Panc1 (cell line): ENCODE measurements around the gene PCNX1. TPM values are rescaled to one million over a fixed set of nuclear protein-coding genes. Genes with fewer than 3 reads are reported as not detected.
"Not testable (repeated sequence)": the region's sequence is repeated elsewhere in the genome, so short reads cannot be mapped to it uniquely, and the experiment has no call there.

Experiments
- ATAC-seq: fragments of 200-7000 bp; cut with Tn5 transposase; 2 replicates; pipeline ENCODE4 v1.9.1; 2020; ENCODE audit warnings: mild to moderate bottlenecking, moderate library complexity
- BruUV-seq: library from RNA; stranded (reverse); fragments of 400-500 nt; replicated peaks from 2 replicates; lab custom pipeline; 2021; lab: Mats Ljungman, UMichigan
- CTCF ChIA-PET: fragments of 300-600 bp; sonication (Branson Sonifier 250); formaldehyde crosslinking; loops from one replicate; lab custom pipeline; 2022; ENCODE audit warnings: antibody characterized with exemption; lab: Charles Lee
- POLR2A ChIA-PET: fragments of 300-600 bp; sonication (Branson Sonifier 250); formaldehyde crosslinking; loops from one replicate; lab custom pipeline; 2022; ENCODE audit warnings: antibody characterized with exemption; lab: Charles Lee
- DNase-seq: peaks from one replicate; pipeline ENCODE4 v3.0.0-alpha.2; 2010; ENCODE audit warnings: low read depth, low spot score
- H3K27ac ChIP-seq: 2 replicates; pipeline ENCODE4 v1.5.1; 2011; ENCODE audit warnings: mild to moderate bottlenecking, low read length, inconsistent platforms
- H3K27me3 ChIP-seq: fragments of 200-500 bp; sonication (Bioruptor generic); 2 replicates; pipeline ENCODE4 v1.6.0; 2014; ENCODE audit warnings: low read length, inconsistent platforms; ENCODE audit not compliant: control insufficient read depth, insufficient read depth
- H3K36me3 ChIP-seq: fragments of 200-500 bp; sonication (Bioruptor generic); 2 replicates; pipeline ENCODE4 v1.5.1; 2014; ENCODE audit warnings: inconsistent platforms, mild to moderate bottlenecking, low read length, moderate library complexity; ENCODE audit not compliant: control insufficient read depth, insufficient read depth
- H3K4me1 ChIP-seq: 2 replicates; pipeline ENCODE4 v1.5.1; 2011; ENCODE audit warnings: inconsistent platforms, mild to moderate bottlenecking, low read length, moderate library complexity; ENCODE audit not compliant: control insufficient read depth, insufficient read depth
- H3K4me3 ChIP-seq, 2 experiments: 2 replicates each; pipeline ENCODE4 v1.5.1; 2011 to 2012; ENCODE audit warnings: low read depth in 2 of 2, low read length in 2 of 2, mild to moderate bottlenecking in 2 of 2, inconsistent platforms in 1 of 2, moderate library complexity in 1 of 2
- H3K9me3 ChIP-seq: fragments of 200-500 bp; sonication (Bioruptor generic); 2 replicates; pipeline ENCODE4 v1.5.1; 2014; ENCODE audit warnings: low read depth, mild to moderate bottlenecking, inconsistent platforms, low read length, moderate library complexity; ENCODE audit not compliant: control insufficient read depth, insufficient read depth
- POLR2AphosphoS5 ChIP-seq: IDR thresholded peaks from 2 replicates; pipeline ENCODE4 v1.6.1; 2012; ENCODE audit warnings: mild to moderate bottlenecking, low read depth, low read length, moderate library complexity
- REST ChIP-seq, 2 experiments: IDR thresholded peaks; 2 replicates each; pipeline ENCODE4 v1.6.1; 2011 to 2012; ENCODE audit warnings: low read depth in 2 of 2, control low read depth in 1 of 2, low read length in 1 of 2, mild to moderate bottlenecking in 1 of 2, moderate library complexity in 1 of 2; ENCODE audit not compliant: insufficient read depth in 1 of 2
- SIN3A ChIP-seq: IDR thresholded peaks from 2 replicates; pipeline ENCODE4 v1.6.1; 2012; ENCODE audit warnings: low read depth, mild to moderate bottlenecking, low read length, moderate library complexity, borderline replicate concordance; ENCODE audit not compliant: insufficient read depth
- TCF7L2 ChIP-seq: IDR thresholded peaks from 2 replicates; pipeline ENCODE4 v1.6.1; 2011; ENCODE audit warnings: mild to moderate bottlenecking, low read depth, low read length, inconsistent platforms
- in situ Hi-C: cut with HindIII; loops from 2 replicates; pipeline ENCODE4 v1.10.0; 2016; ENCODE audit warnings: low sequenced_read_pairs, low pct_unique_long_range_greater_than_20kb
- intact Hi-C: fragments of 100-400 bp; cut with micrococcal nuclease; formaldehyde crosslinking; loops from one replicate; pipeline ENCODE4 v1.10.0; 2022; ENCODE audit not compliant: unreplicated experiment
- total RNA-seq: library from RNA; stranded (reverse); gene quantifications from one replicate; pipeline ENCODE4 v1.2.1, GENCODE V29; 2021; ENCODE audit not compliant: unreplicated experiment
- TF ChIP-seq, protein P1 (sequence below): fragments of 450-650 bp; IDR thresholded peaks from 2 replicates; pipeline ENCODE4 v1.5.1; 2017; ENCODE audit warnings: mild to moderate bottlenecking

PCNX1 gene
- total RNA-seq, 1 experiment from 2014 or later = 30.5 TPM

GRCh38 chr14:70873627-70874026 is 33.6 kb upstream of the PCNX1 start:
- no peak for TF ChIP-seq SIN3A
- TF ChIP-seq REST (IDR thresholded peaks at IDR 0.05; ENCODE audit: insufficient read depth in 1 of 2, low read depth in 2 of 2, low read length in 1 of 2) = no peak
- TF ChIP-seq, protein P1, sequence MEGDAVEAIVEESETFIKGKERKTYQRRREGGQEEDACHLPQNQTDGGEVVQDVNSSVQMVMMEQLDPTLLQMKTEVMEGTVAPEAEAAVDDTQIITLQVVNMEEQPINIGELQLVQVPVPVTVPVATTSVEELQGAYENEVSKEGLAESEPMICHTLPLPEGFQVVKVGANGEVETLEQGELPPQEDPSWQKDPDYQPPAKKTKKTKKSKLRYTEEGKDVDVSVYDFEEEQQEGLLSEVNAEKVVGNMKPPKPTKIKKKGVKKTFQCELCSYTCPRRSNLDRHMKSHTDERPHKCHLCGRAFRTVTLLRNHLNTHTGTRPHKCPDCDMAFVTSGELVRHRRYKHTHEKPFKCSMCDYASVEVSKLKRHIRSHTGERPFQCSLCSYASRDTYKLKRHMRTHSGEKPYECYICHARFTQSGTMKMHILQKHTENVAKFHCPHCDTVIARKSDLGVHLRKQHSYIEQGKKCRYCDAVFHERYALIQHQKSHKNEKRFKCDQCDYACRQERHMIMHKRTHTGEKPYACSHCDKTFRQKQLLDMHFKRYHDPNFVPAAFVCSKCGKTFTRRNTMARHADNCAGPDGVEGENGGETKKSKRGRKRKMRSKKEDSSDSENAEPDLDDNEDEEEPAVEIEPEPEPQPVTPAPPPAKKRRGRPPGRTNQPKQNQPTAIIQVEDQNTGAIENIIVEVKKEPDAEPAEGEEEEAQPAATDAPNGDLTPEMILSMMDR = no peak
- no peak for TF ChIP-seq POLR2AphosphoS5
- no peak for TF ChIP-seq TCF7L2
- no peaks in the 10 kb centered on the region for H3K36me3 ChIP-seq
- no peaks in the 10 kb centered on the region for H3K27me3 ChIP-seq
- no peak for ATAC-seq
- DNase-seq = no peak
- no TSS peak for BruUV-seq
- no peaks in the 10 kb centered on the region for H3K4me1 ChIP-seq
- H3K9me3 ChIP-seq = no peaks in the 10 kb centered on the region
- CTCF ChIA-PET = no interaction called here
- POLR2A ChIA-PET = no interaction called here
- H3K4me3 ChIP-seq = no peak overlapping the region
- intact Hi-C loops = no loop called here
- in situ Hi-C loops = no loop called here
- no peak overlapping the region for H3K27ac ChIP-seq

DNA sequence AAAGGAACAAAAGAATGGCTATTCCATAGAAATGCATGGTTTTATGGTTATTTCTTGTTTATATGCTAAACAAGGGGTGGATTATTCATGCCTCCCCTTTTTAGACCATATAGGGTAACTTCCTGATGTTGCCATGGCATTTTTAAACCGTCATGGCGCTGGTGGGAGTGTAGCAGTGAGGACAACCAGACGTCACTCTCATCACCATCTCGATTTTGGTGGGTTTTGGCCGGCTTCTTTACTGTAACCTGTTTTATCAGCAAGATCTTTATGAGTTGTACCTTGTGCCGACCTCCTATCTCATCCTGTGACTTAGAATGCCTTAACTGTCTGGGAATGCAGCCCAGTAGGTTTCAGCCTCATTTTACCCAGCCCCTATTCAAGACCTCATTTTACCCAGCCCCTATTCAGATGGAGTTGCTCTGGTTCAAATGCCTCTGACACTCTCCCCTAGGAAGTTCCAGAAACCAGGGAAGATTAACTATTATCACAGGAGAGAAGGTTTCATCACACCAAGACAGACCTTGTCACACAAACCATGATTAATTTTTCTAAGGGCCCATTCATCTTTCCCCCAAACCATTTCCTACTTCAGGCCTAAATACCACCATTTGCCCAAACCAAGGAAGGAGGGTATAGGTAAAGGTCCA is 31.3 kb upstream of the PCNX1 start:
- H3K4me1 ChIP-seq, POLR2A ChIA-PET, ATAC-seq, H3K27me3 ChIP-seq, H3K9me3 ChIP-seq, CTCF ChIA-PET, intact Hi-C loops, DNase-seq, H3K4me3 ChIP-seq, BruUV-seq, in situ Hi-C loops, H3K27ac ChIP-seq, H3K36me3 ChIP-seq: not testable (repeated sequence)

DNA sequence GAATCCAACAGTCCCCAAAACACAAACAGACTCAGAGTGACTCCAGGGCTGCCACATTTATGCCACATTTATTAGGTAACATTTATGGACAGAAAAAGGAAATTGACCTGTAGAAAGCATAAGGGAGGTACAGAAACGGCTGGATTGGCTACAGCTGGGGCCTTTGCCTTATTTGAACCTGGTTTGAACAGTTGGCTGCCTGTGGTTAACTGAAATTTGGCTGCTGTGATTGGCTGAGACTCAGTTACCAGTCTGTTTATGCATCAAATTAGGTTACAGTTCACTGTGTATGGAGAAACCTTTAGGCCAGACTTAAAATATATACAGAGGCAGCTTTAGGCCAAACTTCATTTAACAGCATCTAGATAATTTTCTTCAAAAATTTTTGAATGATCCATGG is 27.8 kb upstream of the PCNX1 start:
- ChIA-PET POLR2A (interaction anchor here (0.6 kb wide), 1 partner anchor 25 kb away, joined by 4 read pairs; no protein-coding TSS in a partner anchor), CTCF (no interaction called here)
- Histone ChIP-seq H3K4me1 (no peaks in the 10 kb centered on the region), H3K9me3 (no peaks in the 10 kb centered on the region), H3K4me3 (no peak overlapping the region), H3K27me3 (no peaks in the 10 kb centered on the region), H3K36me3 (no peaks in the 10 kb centered on the region), H3K27ac (no peak overlapping the region)
- intact Hi-C loops = no loop called here
- ATAC-seq (no peak), DNase-seq (no peak)
- no TSS peak for BruUV-seq
- no peak for TF ChIP-seq POLR2AphosphoS5
- TF ChIP-seq SIN3A = no peak
- TF ChIP-seq REST (IDR thresholded peaks at IDR 0.05; ENCODE audit: insufficient read depth in 1 of 2, low read depth in 2 of 2, low read length in 1 of 2) = no peak
- no peak for TF ChIP-seq TCF7L2
- TF ChIP-seq, protein P1 = no peak
- in situ Hi-C loops = no loop called here
